Tibial nerve (tissue), 3 donors: ENCODE data around the gene RNU1-3.
"Not testable (repeated sequence)": the region's sequence is repeated elsewhere in the genome, so short reads cannot be mapped to it uniquely, and the experiment has no call there.

Experiments used
- EP300 ChIP-seq, 2 donors: sonication (generic); formaldehyde crosslinking; IDR thresholded peaks; one replicate each; pipeline ENCODE4 v1.6.1; 2017; ENCODE audit warnings: antibody characterized with exemption in 2 of 2, mild to moderate bottlenecking in 1 of 2
- POLR2A ChIP-seq, 2 donors: fragments of 450-650 bp; IDR thresholded peaks; one replicate each; pipeline ENCODE4 v1.6.1; 2017; ENCODE audit warnings: antibody characterized with exemption in 2 of 2, mild to moderate bottlenecking in 2 of 2, moderate library complexity in 2 of 2

DNA sequence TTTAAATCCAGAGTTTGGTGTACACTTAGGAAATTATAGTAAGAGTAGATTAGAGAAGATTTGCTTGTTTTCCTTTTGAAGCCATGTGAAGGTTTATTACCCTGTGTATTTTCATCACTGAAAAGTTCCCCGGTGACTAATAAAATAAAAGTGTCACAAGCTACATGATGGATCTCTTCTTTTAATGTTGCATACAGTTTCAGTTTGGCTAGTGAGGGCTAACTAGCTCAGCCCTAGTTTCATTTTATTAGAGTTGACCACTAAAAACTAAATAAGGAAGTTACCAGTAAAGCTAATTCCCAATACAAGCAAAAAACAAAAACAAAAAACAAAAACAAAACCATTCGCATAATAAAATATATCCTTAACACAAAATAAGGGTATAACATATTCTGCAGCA is 17.4 kb upstream of the RNU1-3 start:
- TF ChIP-seq EP300, POLR2A (IDR thresholded peaks at IDR 0.05): not testable (repeated sequence)
